Kidney (tissue), 14 donors: ENCODE data around the gene ARSG. TPM values are rescaled to one million over a fixed set of nuclear protein-coding genes. Genes with fewer than 3 reads are reported as not detected.
A peak's percentile ranks its signal among the peaks of the same experiment; 100 is the strongest.

Experiments
- DNase-seq, 5 donors: peaks; one replicate each; pipeline ENCODE4 v3.0.0-alpha.2; 2013 to 2020
- FAIRE-seq: peaks from 2 replicates; lab custom pipeline; 2012; peaks lifted over from hg19 to GRCh38; lab: Jason Lieb, UNC
- H3K27ac ChIP-seq, 2 donors: one replicate each; pipeline ENCODE4 v1.7.0; 2013; ENCODE audit warnings: low read depth in 2 of 2, low read length in 2 of 2, inconsistent platforms in 1 of 2
- H3K27me3 ChIP-seq: one replicate; pipeline ENCODE4 v1.7.1; 2013; ENCODE audit warnings: low read length, inconsistent platforms; ENCODE audit not compliant: control insufficient read depth, insufficient read depth
- H3K36me3 ChIP-seq, 3 donors: one replicate each; pipeline versions ENCODE4 v1.7.0 to v1.7.1; 2013; ENCODE audit warnings: low read length in 3 of 3, control low read depth in 1 of 3, inconsistent platforms in 1 of 3; ENCODE audit not compliant: insufficient read depth in 3 of 3, control insufficient read depth in 2 of 3
- H3K4me1 ChIP-seq, 3 donors: one replicate each; pipeline versions ENCODE4 v1.7.0 to v1.7.1; 2013; ENCODE audit warnings: low read length in 3 of 3, inconsistent platforms in 1 of 3, low read depth in 1 of 3; ENCODE audit not compliant: control insufficient read depth in 2 of 3, insufficient read depth in 2 of 3
- H3K4me3 ChIP-seq, 3 donors: one replicate each; pipeline versions ENCODE4 v1.7.0 to v1.8.1; 2013; ENCODE audit warnings: low read length in 3 of 3, control low read depth in 1 of 3, inconsistent platforms in 1 of 3
- H3K9ac ChIP-seq, 3 donors: one replicate each; pipeline versions ENCODE4 v1.7.0 to v1.7.1; 2013; ENCODE audit warnings: low read length in 3 of 3, control low read depth in 1 of 3, inconsistent platforms in 1 of 3
- H3K9me3 ChIP-seq, 3 donors: one replicate each; pipeline versions ENCODE4 v1.7.0 to v1.7.1; 2013; ENCODE audit warnings: low read length in 3 of 3, control low read depth in 1 of 3, inconsistent platforms in 1 of 3; ENCODE audit not compliant: control insufficient read depth in 2 of 3, insufficient read depth in 1 of 3
- CTCF ChIP-seq: IDR thresholded peaks from 3 replicates; pipeline ENCODE4 v1.5.1; 2012; ENCODE audit warnings: mild to moderate bottlenecking, moderate library complexity, borderline replicate concordance; ENCODE audit not compliant: insufficient read depth; ENCODE audit errors: extremely low read depth
- intact Hi-C: fragments of 100-400 bp; cut with DNase I; formaldehyde crosslinking; loops from one replicate; pipeline ENCODE4 v1.11.1; 2022
- polyA plus RNA-seq: library from polyadenylated mRNA; stranded (reverse); fragments of 350-450 nt; fragmentation: Illumina TruSeq; extraction: RNeasy Lipid Tissue Mini Kit (QIAGEN cat#74804); gene quantifications from one replicate; pipeline ENCODE4 v1.2.3, GENCODE V29; 2014; ENCODE audit warnings: low read depth, low replicate concordance; ENCODE audit not compliant: insufficient read depth
- total RNA-seq: library from RNA; stranded (reverse); fragmentation: NEBNext Ultra II Directional; extraction: Animal tissue kit (Norgen Biotek cat#: 25700); gene quantifications from one replicate; pipeline ENCODE4 v1.2.1, GENCODE V29; 2021
- donor health status: control.
- donor health status: control.
- donor health status: control.
- donor health status: control.
- donor health status: control.
- donor health status: DM: yes; HTN: yes; CAD: no.
- donor health status: Normal renal cell carcinoma (clear cell type).

ARSG gene
- total and polyA plus RNA-seq, 2 donors from 2014 or later = 5.0 to 12.6 TPM

- intact Hi-C loops = no loop called here
- H3K9ac ChIP-seq = no peak overlapping the region
- H3K27ac ChIP-seq = peak overlapping the region; percentile 34 to 47
- H3K36me3 ChIP-seq = peaks cover 0 to 12% (median 6%) of the 10 kb centered on the region in 3 donors
- FAIRE-seq (no peak), DNase-seq (no peak)
- H3K27me3 ChIP-seq = no peaks in the 10 kb centered on the region
- no peaks in the 10 kb centered on the region for H3K9me3 ChIP-seq
- H3K4me3 ChIP-seq = no peak overlapping the region
- H3K4me1 ChIP-seq = peaks cover 0 to 23% (median 10%) of the 10 kb centered on the region in 3 donors
- TF ChIP-seq CTCF = no peak
Measured at GRCh38 chr17:68451670-68452354, 160.5 kb downstream of the ARSG start.

GRCh38 chr17:68452724-68453290, 161.5 kb downstream of the ARSG start:
- Histone ChIP-seq H3K9me3 (no peaks in the 10 kb centered on the region), H3K4me1 (peaks cover 0 to 23% (median 10%) of the 10 kb centered on the region in 3 donors), H3K36me3 (peaks cover 0 to 12% (median 6%) of the 10 kb centered on the region in 3 donors), H3K27ac (no peak overlapping the region), H3K27me3 (no peaks in the 10 kb centered on the region), H3K9ac (no peak overlapping the region), H3K4me3 (no peak overlapping the region)
- intact Hi-C loops = no loop called here
- no peak for DNase-seq
- no peak for TF ChIP-seq CTCF
- no peak for FAIRE-seq

GRCh38 chr17:68453991-68454665, 162.8 kb downstream of the ARSG start:
- FAIRE-seq (no peak), DNase-seq (no peak)
- H3K27me3 ChIP-seq = no peaks in the 10 kb centered on the region
- peaks cover 0 to 11% (median 6%) of the 10 kb centered on the region in 3 donors for H3K36me3 ChIP-seq
- no peak for TF ChIP-seq CTCF
- H3K9ac ChIP-seq = no peak overlapping the region
- intact Hi-C loops = no loop called here
- H3K9me3 ChIP-seq = no peaks in the 10 kb centered on the region
- no peak overlapping the region for H3K27ac ChIP-seq
- H3K4me3 ChIP-seq = no peak overlapping the region
- peaks cover 0 to 23% (median 10%) of the 10 kb centered on the region in 3 donors for H3K4me1 ChIP-seq
